Muscle of arm (tissue), 12 donors: Measurements from ENCODE around the gene TMA16. TPM values are rescaled to one million over a fixed set of nuclear protein-coding genes. Genes with fewer than 3 reads are reported as not detected.
A peak's percentile ranks its signal among the peaks of the same experiment; 100 is the strongest.
"Not testable (repeated sequence)": the region's sequence is repeated elsewhere in the genome, so short reads cannot be mapped to it uniquely, and the experiment has no call there.

ENCODE experiments used
- DNase-seq: peaks from one replicate; pipeline ENCODE4 v3.0.0-alpha.2; 2013
- polyA plus RNA-seq, 12 donors: library from polyadenylated mRNA; unstranded; fragments of 120-200 nt; gene quantifications; one replicate each; pipeline ENCODE4 v1.2.1, GENCODE V29; 2013; ENCODE audit not compliant: insufficient read length in 12 of 12

The TMA16 gene
- polyA plus RNA-seq, 12 donors = 21.7 to 91.1 (median 25.5) TPM; not detected in 1

DNA sequence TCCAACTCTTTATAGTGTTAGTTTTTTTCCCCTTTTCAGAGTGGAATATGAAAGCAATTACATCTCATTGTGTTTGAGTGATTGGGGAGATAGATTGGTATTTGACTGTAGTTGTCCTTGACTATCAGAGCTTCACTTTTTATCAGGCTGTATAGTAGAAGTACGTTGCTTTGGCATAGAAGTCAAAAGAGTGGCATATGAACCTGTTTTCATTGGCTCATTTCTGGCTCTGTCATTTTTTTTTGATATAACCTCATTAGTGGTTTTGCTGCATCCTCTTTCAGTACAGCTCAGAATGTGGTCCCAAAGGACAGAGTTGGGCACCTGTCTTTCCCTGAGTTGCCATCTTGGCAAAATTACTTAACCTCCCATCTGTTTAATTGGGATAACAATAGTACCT lies 1.4 kb downstream of the TMA16 start:
- no peak for DNase-seq

DNA sequence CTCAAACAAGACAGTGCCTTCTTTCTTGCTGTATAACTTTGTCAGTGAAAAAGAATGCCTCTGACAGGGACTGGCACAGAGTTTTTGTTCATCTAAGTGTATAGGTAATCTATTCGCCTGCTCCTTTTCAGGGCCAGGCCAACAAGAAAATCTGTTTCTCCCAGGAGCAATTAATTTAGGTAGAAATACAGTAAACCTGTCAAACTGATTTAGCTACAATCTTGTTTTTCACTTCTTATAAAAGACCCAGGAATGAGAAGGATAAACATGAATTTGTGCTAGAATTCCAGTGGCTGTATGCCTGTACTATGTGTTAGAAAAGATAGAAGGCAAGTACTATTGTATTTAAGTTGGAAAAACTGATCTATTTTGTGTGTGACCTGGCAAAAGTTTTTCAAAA lies 6.1 kb downstream of the TMA16 start:
- no peak for DNase-seq

- DNase-seq = no peak
Observed at GRCh38 chr4:163505374-163505773, 10.9 kb downstream of the TMA16 start.

- DNase-seq = no peak
Observed at GRCh38 chr4:163515198-163515597, 20.7 kb downstream of the TMA16 start.

- DNase-seq = no peak
Observed at GRCh38 chr4:163523791-163524365, 29.4 kb downstream of the TMA16 start.

DNA sequence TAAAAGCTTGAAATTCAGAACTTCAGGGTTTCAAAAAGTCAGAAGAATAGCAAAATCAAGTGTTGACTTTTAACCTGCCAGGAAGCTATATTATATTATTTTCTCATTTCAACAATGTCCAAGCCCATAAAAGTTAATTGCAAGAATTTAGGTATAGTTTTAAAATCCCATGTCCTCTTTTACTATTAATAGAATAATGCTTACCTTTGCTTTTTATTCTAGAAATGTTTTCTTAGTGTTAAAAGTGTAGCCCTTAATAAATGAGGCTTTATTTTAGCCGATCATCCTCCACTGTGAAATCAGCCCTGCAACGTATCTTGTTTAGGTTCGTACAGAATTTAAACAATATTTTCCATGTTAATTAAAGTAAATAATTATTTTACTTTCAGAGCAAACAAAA lies 31.5 kb downstream of the TMA16 start:
- DNase-seq = no peak

DNA sequence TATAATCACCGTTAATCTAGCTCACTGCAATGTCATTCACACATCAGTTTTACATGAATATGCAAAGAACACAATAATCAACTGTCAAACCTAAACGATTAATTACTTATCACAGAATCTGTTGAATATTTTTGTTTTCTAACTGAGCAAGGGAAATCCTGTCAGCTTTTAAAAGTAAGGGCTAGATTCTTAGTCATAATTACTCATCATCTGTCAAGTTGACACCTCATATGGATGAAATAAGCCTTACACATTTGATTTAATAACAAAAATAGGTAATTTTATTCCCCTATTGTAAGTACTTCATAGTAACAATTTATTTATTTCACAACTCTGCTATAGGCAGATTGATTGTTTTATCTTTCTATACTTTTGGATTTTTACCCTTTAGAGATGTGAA lies 32.7 kb downstream of the TMA16 start:
- no peak for DNase-seq

DNA sequence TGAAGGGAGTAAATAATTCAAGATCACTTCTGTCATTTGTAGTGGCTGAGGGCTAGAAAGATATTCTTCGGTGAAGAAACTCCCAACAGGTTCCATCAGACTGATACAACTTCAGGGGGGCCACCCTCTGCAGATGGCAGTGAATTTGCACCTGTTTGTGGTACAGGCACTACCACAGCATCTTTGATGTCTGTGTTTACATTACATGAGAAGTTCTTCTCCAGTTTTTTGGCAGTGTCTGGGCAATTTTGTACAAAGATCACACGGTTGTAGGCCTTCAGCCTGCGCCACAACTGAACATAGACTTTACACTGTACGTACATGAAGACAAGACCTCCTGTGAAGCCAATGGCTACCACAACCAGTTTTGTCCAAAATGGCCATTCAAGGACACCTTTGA lies 34.2 kb downstream of the TMA16 start:
- DNase-seq = no peak

- no peak for DNase-seq
Observed at GRCh38 chr4:163534056-163534455, 39.6 kb downstream of the TMA16 start.

DNA sequence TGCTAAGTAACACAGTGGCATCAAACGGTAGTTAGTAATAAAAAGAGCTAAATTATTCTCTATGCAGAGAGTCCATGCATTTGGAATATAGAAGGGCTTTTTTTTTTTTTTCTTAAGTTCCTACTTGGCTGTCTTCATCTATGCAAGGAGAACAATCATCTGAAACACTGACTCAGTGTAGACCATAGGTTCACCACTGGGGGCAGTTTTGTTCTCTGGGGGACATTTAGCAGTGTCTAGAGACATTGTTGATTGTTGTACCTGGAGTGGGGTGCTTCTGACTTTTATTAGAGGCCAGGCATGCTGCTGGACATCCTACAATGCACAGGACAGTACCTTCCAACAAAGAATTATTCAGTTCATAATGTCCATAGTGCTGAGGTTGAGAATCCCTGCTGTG lies 41.2 kb downstream of the TMA16 start:
- no peak for DNase-seq

DNA sequence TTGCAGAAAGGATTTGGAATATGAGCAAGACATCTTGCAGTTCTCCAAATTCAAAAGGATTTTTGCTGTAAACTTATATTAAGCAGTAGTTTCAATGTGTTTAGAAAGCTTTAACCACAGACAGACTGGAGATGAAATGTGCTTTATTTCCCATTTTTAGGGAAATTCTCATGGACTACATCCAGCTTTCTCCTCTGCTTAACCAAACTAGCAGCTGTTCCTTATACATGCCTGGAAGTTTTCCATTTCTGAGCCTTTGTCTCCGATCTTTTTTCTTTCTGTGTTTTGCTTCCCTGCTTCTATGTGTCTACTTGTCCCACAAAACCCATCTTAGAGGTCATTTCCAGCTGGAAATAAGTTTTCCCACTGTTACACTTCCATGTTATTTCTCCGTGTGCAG lies 41.6 kb downstream of the TMA16 start:
- peak; percentile 66 for DNase-seq

DNA sequence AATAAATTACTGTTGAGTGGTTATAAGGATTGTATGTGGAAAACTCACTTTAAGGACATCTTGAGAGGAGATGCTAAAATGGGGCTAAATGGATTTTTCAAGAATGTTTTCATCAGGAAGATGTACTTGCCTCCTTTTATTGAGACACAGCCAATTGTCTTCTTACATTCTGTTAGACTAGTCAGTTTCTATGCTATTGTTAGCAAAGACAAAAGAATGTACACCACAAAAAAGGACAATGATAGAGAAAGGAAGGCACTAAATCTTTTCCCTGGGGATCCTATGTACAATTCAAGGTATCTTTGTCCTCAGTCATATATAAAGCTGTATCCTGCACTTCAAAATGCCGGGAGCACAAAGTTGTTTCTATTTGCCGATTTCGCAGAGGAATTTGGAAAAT lies 42.6 kb downstream of the TMA16 start:
- DNase-seq = no peak

- DNase-seq = not testable (repeated sequence)
Observed at GRCh38 chr4:163538820-163539219, 44.3 kb downstream of the TMA16 start.

GRCh38 chr4:163540448-163540847 lies 46.0 kb downstream of the TMA16 start:
- DNase-seq = no peak

- DNase-seq = no peak
Observed at GRCh38 chr4:163540977-163541376, 46.5 kb downstream of the TMA16 start.

GRCh38 chr4:163542275-163542674 lies 47.8 kb downstream of the TMA16 start:
- DNase-seq = no peak

- peak; percentile 53 for DNase-seq
Observed at GRCh38 chr4:163544407-163545038, 50.0 kb downstream of the TMA16 start.

DNA sequence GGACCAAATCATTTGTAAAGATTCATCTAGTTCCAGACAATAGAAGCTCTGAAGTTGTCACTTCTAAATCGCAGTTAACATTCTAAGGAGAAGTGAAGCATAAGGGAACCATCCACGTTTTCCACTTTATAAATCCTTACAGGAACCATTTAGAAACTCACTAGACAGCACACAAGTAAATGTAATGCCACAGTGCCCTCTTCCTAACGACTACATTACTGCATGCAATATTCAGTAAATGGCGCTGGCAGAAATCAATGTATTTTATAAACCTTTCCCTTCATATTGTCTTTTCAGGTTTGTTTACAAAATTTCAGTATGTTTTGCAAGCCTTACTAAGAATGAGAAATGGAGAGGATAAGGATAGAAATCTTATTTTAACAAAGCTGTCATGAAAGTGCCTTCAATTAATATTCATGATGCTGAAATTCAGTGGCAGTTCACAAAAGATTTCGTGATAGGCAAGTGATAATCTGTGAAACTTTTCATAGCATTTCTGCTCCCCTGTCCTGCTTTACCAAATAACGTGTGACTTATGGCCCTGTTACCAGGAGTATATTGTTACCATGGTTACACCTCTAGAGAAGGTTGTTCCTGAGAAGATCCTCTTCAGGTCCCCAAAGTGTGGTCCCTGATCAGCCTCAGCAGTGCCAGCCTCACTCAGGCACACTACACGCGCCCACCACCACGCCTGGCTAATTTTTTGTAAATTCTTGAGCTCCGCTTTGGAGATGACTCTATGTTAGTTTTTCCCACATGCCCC lies 54.2 kb downstream of the TMA16 start:
- peak; percentile 49 for DNase-seq

DNA sequence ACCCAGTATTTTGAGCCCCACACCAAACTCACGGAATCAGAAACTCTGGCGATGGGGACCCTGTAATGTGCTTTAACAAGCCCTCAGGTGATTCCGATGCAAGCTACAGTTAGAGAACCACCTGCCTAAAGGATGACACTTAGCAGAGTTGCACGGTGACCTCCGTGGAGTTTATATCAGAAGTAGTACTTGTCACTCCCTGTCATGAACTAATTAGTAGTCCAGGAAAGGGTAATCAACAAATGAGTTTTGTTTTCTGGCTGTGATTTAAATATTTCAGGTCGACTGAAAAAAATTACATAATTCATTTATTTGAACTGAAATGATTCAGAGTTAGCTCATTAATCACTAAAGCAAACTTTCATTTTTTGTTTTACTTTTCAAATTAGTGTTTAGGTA lies 56.4 kb downstream of the TMA16 start:
- no peak for DNase-seq

DNA sequence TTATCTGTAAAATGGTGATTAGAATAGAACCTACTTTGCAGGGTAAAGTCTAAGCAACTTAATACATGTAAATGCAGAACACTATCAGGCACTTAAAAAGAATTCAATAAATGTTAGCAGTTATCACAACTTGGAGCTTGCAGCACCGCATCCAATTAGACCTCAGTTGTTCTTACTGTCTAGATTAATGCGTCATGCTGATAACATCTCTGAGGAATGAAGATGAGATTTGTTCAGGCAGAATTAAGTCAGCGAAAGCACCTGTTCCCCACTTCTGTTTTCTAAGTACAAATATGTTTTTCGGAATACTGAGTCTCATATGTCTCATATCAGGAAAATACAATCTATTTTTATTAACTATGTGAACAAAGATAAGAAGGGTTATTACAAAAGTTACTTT lies 58.7 kb downstream of the TMA16 start:
- no peak for DNase-seq

- DNase-seq = peak; percentile 25
Observed at GRCh38 chr4:163554870-163555465, 60.5 kb downstream of the TMA16 start.

GRCh38 chr4:163556177-163556576 lies 61.7 kb downstream of the TMA16 start:
- no peak for DNase-seq
